Neuron (in vitro differentiated cells): Measurements from ENCODE around the gene PTPN13.

Experiments
- H2AFZ ChIP-seq: one replicate; pipeline ENCODE4 v1.6.1; 2013; ENCODE audit warnings: low read depth, mild to moderate bottlenecking, inconsistent platforms, low read length, moderate library complexity
- H3K27me3 ChIP-seq: one replicate; pipeline ENCODE4 v1.6.1; 2013; ENCODE audit warnings: low read length; ENCODE audit not compliant: insufficient read depth
- H3K36me3 ChIP-seq: one replicate; pipeline ENCODE4 v1.6.1; 2013; ENCODE audit warnings: low read length; ENCODE audit not compliant: insufficient read depth
- H3K4me1 ChIP-seq: one replicate; pipeline ENCODE4 v1.6.1; 2013; ENCODE audit warnings: low read length; ENCODE audit not compliant: insufficient read depth
- H3K4me3 ChIP-seq: 2 replicates; pipeline ENCODE4 v1.5.1; 2013; ENCODE audit warnings: mild to moderate bottlenecking, low read length, moderate library complexity
- H3K9me3 ChIP-seq: one replicate; pipeline ENCODE4 v1.6.1; 2013; ENCODE audit warnings: low read length

Gene PTPN13

DNA sequence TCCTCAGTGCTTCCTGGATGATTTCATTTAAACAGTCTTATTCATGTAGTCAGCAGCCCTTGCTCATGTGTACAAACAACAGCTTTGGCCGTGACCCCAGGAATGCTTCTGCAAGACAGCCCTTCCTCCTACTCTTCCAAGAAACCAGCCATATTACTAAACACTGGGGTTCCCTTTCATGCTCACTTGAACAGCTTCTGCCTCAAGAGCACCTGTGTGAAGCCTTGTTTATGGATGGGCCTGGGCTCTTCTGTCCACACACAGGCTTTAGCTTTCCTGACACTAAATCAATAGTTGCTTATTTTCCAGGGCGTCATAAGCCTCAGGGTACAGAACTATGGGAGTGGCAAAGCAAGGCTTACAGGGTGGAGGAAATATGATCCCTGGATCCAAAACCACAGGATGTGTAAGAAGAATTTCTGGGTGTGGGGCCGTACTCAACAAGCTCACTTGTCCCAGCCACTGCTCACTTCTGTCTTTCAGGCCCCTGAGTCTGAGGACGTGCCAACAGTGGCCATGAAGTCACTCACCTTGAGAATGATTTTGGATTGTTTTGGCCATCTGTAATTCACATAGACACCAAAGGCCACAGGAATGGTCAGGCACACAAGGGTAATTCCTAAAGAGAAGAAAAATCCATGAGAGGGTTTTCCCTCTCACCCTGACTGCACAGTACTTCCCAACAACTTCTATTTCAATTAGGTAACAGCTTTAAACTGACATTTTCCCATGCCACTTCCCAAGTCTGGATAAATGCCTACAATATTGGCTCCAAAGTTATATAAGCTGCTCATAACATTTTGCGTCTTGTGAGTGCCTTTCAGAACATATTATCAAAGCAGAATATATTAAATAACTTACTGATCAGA lies 237.4 kb downstream of the PTPN13 start:
- no peak overlapping the region for H2AFZ ChIP-seq
- no peaks in the 10 kb centered on the region for H3K4me1 ChIP-seq
- H3K9me3 ChIP-seq, result no peaks in the 10 kb centered on the region
- no peaks in the 10 kb centered on the region for H3K27me3 ChIP-seq
- no peak overlapping the region for H3K4me3 ChIP-seq
- H3K36me3 ChIP-seq, result no peaks in the 10 kb centered on the region

DNA sequence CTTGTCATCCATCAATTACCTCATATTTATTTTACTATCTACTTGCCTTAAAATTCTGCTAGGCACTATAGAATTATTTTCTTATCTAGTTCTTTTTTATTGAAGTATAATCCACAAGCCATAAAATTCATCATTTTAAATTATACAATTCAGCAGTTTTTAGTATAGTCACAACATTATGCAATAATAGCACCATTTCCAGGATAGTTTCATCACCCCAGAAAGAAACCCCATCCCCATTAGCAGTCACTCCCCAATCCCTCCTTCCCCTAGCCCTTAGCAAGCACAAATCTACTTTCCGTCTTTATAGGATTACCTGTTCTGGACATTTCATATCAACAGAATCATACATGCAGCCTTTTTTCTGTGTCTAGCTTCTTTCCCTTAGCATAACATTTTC lies 239.5 kb downstream of the PTPN13 start:
- Histone ChIP-seq H3K27me3 (no peaks in the 10 kb centered on the region), H3K4me1 (no peaks in the 10 kb centered on the region)

DNA sequence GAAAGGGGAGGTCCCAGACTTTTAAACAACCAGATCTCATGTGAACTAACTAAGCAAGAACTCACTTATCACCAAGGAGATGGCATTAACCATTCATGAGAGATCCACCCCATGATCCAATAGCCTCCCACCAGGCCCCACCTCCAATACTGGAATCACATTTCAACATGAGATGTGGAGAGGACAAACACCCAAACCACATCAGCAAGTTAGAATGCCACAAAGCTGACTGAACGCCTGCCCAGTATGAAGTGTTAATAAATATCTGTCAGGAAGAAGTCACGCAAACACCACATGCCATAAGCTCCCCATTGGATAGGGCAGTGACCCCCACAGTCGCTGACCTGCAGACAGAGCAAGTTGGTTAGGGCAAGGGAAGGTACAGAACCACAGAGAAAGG lies 240.8 kb downstream of the PTPN13 start:
- no peak overlapping the region for H2AFZ ChIP-seq

More for the DNA sequence above, 239.5 kb downstream of the PTPN13 start:
- Histone ChIP-seq H3K9me3 (no peaks in the 10 kb centered on the region), H3K36me3 (no peaks in the 10 kb centered on the region), H2AFZ (no peak overlapping the region), H3K4me3 (no peak overlapping the region)

DNA sequence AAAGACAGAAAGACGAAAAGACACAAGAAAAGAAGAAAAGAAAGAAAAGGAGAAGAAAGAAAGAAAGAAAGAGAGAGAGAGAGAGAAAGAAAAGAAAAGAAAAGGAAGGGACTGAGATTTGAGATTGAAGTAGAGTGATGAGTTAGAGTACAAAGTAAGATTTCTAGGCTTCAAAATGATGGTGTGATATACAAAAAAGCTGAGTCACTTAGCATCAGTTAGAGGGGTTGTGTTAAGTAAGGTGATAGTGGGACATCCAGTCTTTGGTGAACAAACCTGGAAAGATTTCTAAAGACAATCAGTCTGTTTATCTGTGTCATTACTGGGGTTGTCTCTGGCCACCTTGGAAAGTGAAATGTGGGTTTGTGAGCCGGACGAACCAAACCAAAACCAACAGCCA lies 241.6 kb downstream of the PTPN13 start:
- no peaks in the 10 kb centered on the region for H3K36me3 ChIP-seq
- H3K4me3 ChIP-seq, result no peak overlapping the region
- H2AFZ ChIP-seq, result no peak overlapping the region
- H3K4me1 ChIP-seq, result no peaks in the 10 kb centered on the region
- no peaks in the 10 kb centered on the region for H3K27me3 ChIP-seq
- no peaks in the 10 kb centered on the region for H3K9me3 ChIP-seq

More for the DNA sequence above, 240.8 kb downstream of the PTPN13 start:
- H3K4me3 ChIP-seq, result no peak overlapping the region
- no peaks in the 10 kb centered on the region for H3K4me1 ChIP-seq
- no peaks in the 10 kb centered on the region for H3K27me3 ChIP-seq
- no peaks in the 10 kb centered on the region for H3K9me3 ChIP-seq
- no peaks in the 10 kb centered on the region for H3K36me3 ChIP-seq

DNA sequence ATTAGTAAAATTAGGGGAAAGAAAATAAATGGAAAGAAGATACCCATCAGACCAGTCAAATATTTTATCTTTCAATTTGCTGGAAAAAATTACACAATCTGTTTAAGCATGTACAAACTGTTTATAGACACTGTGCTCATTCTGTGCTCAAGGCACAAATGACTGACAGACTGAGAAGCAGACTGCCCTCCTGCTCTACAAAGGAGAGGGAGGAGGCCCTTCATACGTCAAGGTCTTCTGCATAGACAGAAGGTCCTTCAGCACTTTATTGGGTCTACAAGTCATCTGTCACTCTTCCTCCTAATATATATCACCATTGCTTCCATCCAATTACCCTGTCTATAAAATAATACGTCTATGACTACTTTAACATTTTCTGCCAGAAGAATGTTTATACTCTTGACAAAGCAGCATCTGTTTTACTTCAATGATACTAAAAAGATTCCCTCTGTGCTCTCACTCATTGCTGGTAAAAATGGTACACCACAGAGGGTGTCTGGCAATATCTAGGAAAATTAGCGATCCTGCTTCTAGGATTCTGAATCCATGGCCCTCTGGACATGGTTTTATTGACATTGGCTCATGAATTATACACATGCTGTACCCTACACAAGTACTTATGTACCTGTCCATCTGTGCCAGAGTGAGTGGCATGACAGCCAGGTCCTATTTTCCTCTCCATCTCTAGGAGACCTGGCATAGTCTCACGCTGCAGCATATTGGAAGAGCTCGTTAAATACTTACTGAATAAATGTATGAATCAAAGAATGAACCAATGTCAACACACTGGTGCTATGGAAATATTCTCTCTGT lies 243.8 kb downstream of the PTPN13 start:
- no peak overlapping the region for H3K4me3 ChIP-seq
- no peaks in the 10 kb centered on the region for H3K27me3 ChIP-seq
- no peak overlapping the region for H2AFZ ChIP-seq
- no peaks in the 10 kb centered on the region for H3K4me1 ChIP-seq
- no peaks in the 10 kb centered on the region for H3K9me3 ChIP-seq
- H3K36me3 ChIP-seq, result no peaks in the 10 kb centered on the region

DNA sequence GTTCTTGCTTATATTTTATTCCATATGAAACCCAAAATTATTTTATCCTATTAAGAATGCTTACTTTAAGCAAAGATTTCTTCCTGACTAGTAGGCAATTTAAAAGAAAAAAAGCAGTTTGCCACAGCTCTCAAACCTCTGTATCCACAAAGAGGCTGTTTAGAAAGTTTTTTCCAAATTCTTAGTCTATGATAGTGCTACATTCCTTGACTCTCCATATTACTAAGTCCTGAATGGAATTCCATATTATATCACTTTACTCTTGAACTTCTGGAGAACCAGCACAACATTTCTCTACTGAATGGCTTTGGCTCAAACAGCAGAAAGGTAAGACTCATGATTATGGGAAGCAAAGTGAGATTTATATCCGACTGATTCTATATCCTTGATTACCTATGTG lies 246.7 kb downstream of the PTPN13 start:
- no peaks in the 10 kb centered on the region for H3K36me3 ChIP-seq
- H3K27me3 ChIP-seq, result no peaks in the 10 kb centered on the region
- no peak overlapping the region for H2AFZ ChIP-seq
- H3K4me1 ChIP-seq, result no peaks in the 10 kb centered on the region
- no peaks in the 10 kb centered on the region for H3K9me3 ChIP-seq
- H3K4me3 ChIP-seq, result no peak overlapping the region

DNA sequence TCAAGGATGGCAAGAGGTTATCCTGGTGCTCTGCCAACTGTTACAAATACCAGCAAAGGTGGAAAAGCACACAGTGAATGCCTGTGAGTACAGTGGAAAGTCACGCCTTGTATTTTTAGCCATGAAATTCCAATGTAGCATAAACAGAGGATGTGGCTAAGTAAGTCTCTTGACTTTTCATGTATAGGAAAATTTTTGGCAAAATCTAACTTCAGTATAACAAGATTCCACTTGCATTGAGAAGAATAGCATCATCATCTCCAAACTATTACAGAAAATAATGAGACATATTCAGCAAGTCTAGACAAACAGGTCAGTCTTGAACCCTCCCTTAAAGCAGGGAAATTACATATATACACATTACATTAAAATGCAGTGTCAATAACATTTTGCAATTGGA lies 247.2 kb downstream of the PTPN13 start:
- no peaks in the 10 kb centered on the region for H3K4me1 ChIP-seq
- no peaks in the 10 kb centered on the region for H3K9me3 ChIP-seq
- H2AFZ ChIP-seq, result no peak overlapping the region
- H3K4me3 ChIP-seq, result no peak overlapping the region
- no peaks in the 10 kb centered on the region for H3K27me3 ChIP-seq
- H3K36me3 ChIP-seq, result no peaks in the 10 kb centered on the region

DNA sequence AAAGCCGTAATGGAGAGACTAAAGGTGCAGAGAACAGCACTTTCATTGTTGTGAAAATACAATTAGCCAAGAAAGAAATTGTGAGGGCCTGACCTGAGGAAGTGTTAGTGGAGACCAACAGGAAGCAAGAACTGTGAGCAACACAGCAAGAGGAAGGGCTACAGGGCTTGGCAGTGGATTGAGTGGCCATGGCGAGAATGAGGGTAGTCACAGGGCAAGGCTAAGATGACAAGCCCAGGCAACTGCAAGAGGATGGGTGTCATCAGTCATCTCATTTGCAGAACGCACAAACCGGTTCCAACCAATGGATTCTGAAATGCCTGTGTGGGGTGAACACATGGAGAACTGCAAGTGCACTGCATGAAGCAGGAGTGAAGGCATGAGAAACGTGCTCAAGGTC lies 251.5 kb downstream of the PTPN13 start:
- Histone ChIP-seq H3K9me3 (no peaks in the 10 kb centered on the region), H3K4me3 (no peak overlapping the region), H2AFZ (no peak overlapping the region), H3K4me1 (no peaks in the 10 kb centered on the region), H3K36me3 (no peaks in the 10 kb centered on the region), H3K27me3 (no peaks in the 10 kb centered on the region)

DNA sequence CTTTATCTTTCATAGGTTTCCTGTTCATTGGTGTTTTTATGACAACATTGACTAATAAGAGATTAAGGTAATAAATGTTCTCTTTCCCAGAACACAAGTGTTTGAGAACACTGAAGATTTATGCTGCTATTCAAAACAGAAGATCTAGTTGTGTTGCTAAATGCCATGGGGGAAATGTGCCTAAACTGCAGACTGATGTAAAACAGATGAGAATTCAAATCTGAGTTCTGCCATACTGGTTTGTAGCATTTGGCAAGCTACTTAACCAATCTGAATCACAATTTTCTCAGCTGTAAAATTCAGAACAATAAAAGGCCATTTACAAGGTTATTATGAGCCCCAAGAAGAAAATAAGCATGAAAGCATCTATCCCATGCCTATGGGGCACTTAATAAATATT lies 252.8 kb downstream of the PTPN13 start:
- Histone ChIP-seq H3K4me1 (no peaks in the 10 kb centered on the region), H3K4me3 (no peak overlapping the region), H3K27me3 (no peaks in the 10 kb centered on the region), H3K9me3 (no peaks in the 10 kb centered on the region), H2AFZ (no peak overlapping the region), H3K36me3 (no peaks in the 10 kb centered on the region)

DNA sequence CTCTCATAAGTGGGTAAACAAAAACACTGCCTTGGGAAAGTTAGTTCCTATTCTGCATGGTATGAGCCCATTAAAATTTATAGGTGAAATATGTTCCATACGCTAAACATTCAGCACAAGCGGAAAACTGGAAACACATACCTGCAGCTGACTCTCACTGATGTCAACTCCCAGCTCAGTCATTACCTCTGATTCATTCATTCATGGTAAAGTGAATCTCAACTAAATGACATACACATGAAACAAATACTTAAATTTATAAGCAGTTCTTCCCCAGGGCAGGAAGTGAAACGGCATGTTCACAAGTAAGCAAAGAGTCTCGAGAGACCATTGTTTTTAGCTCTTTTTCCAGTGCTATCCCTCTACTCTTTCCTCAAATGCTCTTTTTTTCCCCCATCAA lies 253.5 kb downstream of the PTPN13 start:
- Histone ChIP-seq H2AFZ (no peak overlapping the region), H3K27me3 (no peaks in the 10 kb centered on the region), H3K36me3 (no peaks in the 10 kb centered on the region), H3K9me3 (no peaks in the 10 kb centered on the region), H3K4me3 (no peak overlapping the region), H3K4me1 (no peaks in the 10 kb centered on the region)

DNA sequence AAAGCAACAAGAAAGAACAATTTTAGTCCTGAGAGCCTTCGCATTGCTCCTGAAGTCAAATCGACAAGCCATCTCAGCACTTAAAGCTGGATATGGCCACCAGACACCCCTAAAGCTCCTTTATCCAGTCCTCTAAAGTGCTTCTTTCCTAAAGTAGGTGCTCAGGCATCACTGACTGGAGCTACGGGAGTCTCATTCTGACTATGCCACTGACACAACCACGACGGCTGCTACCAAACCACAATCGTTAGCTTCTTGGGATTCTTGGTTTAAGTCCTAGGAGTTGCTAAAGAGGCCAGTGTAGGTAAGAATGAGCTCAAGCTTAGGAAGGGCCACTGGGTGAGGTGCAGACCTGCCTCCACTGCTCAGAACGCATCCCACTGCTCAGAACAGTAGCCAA lies 254.0 kb downstream of the PTPN13 start:
- H2AFZ ChIP-seq, result no peak overlapping the region
- no peaks in the 10 kb centered on the region for H3K4me1 ChIP-seq
- no peaks in the 10 kb centered on the region for H3K36me3 ChIP-seq
- H3K4me3 ChIP-seq, result no peak overlapping the region
- no peaks in the 10 kb centered on the region for H3K27me3 ChIP-seq
- H3K9me3 ChIP-seq, result no peaks in the 10 kb centered on the region

DNA sequence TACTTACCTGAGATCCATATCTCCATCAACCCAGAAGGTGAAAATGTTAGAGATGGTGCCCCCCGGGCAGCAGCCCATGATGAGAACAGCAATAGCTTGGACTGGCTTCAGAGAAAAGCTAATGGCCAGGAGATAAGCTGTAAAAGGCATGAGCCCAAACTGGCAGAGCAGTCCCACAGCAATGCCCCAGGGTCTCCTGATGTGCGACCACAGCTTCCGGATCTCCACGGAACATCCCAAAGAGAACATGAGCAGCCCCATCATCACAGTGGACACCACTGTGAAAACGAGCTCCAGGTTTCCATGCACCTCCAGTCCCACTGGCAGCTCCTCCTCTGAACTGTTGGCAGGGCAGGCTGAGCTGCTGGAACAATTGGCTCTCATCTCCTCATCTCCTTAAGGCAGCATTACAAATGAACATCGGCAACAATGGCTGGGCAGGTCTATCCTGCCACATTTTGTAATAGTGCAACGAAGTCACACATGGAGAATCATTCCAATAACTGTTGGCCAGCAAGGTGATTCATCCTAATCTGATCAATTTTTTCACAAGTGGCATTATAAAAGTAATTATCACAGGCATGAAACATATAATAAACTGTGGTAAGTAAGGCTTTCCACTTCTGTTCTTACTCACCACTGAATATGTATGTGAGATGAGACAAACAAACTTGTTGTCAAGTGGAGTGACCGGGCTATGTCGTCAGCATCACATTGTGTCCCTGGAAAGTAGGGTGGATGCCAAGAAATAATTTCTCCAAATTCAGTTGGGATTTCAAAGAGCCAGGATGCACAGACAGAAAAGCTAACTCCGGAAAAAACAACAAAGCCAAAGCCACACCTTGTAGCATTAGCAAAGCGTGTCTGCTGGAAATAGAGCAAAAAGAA lies 254.9 kb downstream of the PTPN13 start, which contains the start of gene SLC10A6:
SLC10A6 (minus strand) TSS at position 653 of the 888 bp plus-strand sequence; CDS start at position 384, 269 bp downstream.
- no peaks in the 10 kb centered on the region for H3K4me1 ChIP-seq
- no peaks in the 10 kb centered on the region for H3K9me3 ChIP-seq
- no peak within 1 kb of the TSS for H3K4me3 ChIP-seq
- H3K36me3 ChIP-seq, result no peaks in the 10 kb centered on the region
- no peaks in the 10 kb centered on the region for H3K27me3 ChIP-seq
- no peak within 1 kb of the TSS for H2AFZ ChIP-seq
